Activated CD4-positive, alpha-beta T cell treated with anti-CD3 and anti-CD28 coated beads for 1 hour (primary cell): ENCODE results near the gene RUFY3.
"Not testable (repeated sequence)": the region's sequence is repeated elsewhere in the genome, so short reads cannot be mapped to it uniquely, and the experiment has no call there.

ENCODE experiments used
- DNase-seq: peaks from one replicate; pipeline ENCODE4 v3.0.0-alpha.2; 2020

RUFY3 gene

GRCh38 chr4:70739496-70740337 is 18.0 kb downstream of the RUFY3 start:
- DNase-seq: no peak

- no peak for DNase-seq
Measured at GRCh38 chr4:70741867-70742658, 20.3 kb downstream of the RUFY3 start.

GRCh38 chr4:70743731-70744130 is 22.0 kb downstream of the RUFY3 start:
- DNase-seq: no peak

- DNase-seq: no peak
Measured at GRCh38 chr4:70746179-70746839, 24.5 kb downstream of the RUFY3 start.

- DNase-seq: no peak
Measured at GRCh38 chr4:70747874-70748273, 26.1 kb downstream of the RUFY3 start.

- no peak for DNase-seq
Measured at GRCh38 chr4:70749313-70749712, 27.5 kb downstream of the RUFY3 start.

- no peak for DNase-seq
Measured at GRCh38 chr4:70752236-70752635, 30.5 kb downstream of the RUFY3 start.

GRCh38 chr4:70753630-70754029 is 31.9 kb downstream of the RUFY3 start:
- no peak for DNase-seq

- DNase-seq: no peak
Measured at GRCh38 chr4:70754470-70754869, 32.7 kb downstream of the RUFY3 start.

- no peak for DNase-seq
Measured at GRCh38 chr4:70754990-70755688, 33.4 kb downstream of the RUFY3 start.

- DNase-seq: no peak
Measured at GRCh38 chr4:70759126-70759525, 37.4 kb downstream of the RUFY3 start.

- DNase-seq: no peak
Measured at GRCh38 chr4:70759627-70760026, 37.9 kb downstream of the RUFY3 start.

- no peak for DNase-seq
Measured at GRCh38 chr4:70760662-70761061, 38.9 kb downstream of the RUFY3 start.

GRCh38 chr4:70761276-70761816 is 39.6 kb downstream of the RUFY3 start:
- no peak for DNase-seq

- no peak for DNase-seq
Measured at GRCh38 chr4:70765368-70765767, 43.6 kb downstream of the RUFY3 start.

- DNase-seq: no peak
Measured at GRCh38 chr4:70768301-70768948, 46.7 kb downstream of the RUFY3 start.

GRCh38 chr4:70769396-70769795 is 47.6 kb downstream of the RUFY3 start:
- DNase-seq: not testable (repeated sequence)

GRCh38 chr4:70772929-70773555 is 51.3 kb downstream of the RUFY3 start:
- no peak for DNase-seq

GRCh38 chr4:70778888-70779422 is 57.2 kb downstream of the RUFY3 start:
- no peak for DNase-seq

- DNase-seq: no peak
Measured at GRCh38 chr4:70783096-70783495, 61.3 kb downstream of the RUFY3 start.

GRCh38 chr4:70787496-70787895 is 65.7 kb downstream of the RUFY3 start:
- no peak for DNase-seq
